GM21515 (cell line): Measurements from ENCODE around the gene RIMS4.
"Not testable (repeated sequence)": the region's sequence is repeated elsewhere in the genome, so short reads cannot be mapped to it uniquely, and the experiment has no call there.

Experiments
- ATAC-seq: cut with Tn5 transposase; IDR thresholded peaks from one replicate; pipeline ENCODE4 v1.9.1; 2021; ENCODE audit not compliant: unreplicated experiment

Gene RIMS4

DNA sequence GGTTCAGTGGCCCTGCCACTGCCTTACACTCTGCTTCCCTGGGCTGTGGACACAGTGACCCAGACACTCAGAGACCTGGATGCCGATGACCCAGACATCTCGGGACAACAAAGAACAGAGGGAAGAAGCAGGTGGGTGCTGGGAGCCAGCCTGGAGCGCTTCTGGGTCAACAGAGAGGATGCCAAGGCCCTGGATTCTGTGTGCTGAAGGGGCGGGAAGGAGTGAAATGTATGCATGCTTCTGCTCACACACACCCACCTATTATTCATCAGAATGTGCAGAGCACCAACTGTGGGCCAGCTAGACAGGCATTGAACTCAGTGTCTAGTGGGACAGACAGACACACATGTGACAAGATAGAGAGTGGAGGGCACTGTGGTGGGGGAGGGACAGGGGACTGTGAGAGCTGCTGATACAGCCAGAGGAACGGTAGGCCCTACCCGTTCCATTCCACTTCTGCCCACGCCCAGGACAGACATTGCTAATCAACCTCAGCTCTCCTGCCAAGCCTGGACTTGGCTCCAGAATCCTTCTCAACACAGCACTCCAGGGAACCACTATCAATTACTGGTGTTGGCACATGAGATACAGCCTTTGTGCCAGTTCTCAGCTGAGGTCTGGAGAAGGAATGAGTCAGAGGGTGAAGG, 44.5 kb downstream of the RIMS4 start:
- ATAC-seq: no peak

DNA sequence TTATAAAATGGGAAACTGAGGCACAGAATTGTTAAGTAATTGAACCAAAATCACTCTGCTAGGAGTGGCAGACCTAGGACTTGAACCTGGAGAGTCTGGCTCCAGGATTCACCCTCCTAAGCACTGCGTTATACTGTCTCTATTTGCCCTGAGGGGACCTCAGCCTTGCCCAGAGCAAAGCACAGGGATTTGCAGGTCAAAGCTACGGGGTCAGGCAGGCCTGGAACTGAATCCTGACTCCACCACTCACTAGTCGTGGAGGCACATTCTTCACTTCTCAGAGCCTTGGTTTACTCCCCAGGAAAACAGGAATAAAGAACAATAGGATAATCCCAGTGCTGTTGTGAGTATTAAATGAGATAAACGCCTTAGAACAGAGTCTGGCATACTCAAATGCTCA, 45.3 kb downstream of the RIMS4 start:
- no peak for ATAC-seq

DNA sequence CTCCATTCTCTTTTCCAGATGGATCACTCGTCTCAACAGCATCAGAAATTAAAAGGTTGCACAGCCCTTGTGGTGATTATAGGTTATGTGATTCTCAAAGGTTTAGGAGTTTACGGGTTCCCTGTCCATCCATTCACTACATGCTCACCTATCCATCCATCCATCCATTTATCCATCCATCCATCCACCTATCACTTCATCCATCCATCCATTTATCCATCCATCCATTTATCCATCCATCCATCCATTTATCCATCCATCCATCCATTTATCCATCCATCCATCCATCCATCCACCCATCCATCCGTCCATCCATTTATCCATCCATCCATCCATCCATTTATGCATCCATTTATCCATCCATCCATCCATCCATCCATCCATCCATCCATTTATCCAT, 46.5 kb downstream of the RIMS4 start:
- not testable (repeated sequence) for ATAC-seq

DNA sequence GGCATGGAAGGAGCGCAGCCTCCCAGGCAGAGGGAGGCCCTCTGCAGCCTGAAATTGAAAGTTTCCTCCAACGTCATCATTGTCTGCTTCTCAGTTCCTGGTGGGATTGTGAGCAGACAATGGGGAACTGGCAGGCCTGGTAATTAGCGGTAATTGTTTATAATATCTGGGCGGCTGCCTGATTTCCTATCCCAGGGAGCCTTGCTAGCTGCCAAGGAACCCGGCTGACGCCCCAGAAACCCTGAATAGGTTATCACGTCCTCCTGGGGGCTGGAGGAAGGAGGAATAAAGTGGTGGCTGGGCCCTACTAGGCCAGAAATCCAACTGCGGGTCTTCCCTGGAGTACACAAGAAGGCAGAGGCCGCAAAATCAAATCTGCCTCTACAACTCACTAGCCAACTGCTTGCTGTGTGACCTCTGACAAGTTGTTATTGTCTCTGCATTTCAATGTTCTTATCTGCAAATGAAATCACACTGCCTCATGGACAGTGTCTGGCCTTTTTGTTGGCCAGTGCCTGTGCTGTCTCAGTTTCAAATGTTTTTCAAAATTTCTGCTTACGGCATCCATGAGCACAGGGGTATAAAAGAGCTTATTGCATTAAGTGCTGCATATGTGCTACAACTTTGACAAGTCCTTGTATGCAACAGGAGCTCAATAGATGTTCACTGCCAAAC, 47.7 kb downstream of the RIMS4 start:
- ATAC-seq: no peak

DNA sequence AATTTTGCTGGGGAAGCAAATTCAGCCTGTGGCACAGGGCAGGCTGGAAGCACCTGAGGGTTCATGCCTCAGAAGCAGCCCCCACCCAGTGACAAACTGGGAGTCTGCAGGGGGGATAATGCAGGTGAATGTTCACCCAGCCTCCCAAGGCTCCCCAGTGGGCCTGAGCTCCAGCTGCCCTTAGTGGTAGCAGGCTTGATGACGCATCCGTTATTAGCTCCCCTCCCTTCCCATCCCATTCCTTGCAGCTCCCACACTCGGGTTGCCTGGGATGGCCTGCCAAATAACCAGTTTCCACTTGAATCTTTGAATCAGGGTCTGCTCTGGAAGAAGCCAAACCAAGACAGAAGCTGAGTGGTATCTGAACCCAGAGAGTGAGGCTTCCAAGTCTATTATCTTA, 48.9 kb downstream of the RIMS4 start:
- no peak for ATAC-seq

DNA sequence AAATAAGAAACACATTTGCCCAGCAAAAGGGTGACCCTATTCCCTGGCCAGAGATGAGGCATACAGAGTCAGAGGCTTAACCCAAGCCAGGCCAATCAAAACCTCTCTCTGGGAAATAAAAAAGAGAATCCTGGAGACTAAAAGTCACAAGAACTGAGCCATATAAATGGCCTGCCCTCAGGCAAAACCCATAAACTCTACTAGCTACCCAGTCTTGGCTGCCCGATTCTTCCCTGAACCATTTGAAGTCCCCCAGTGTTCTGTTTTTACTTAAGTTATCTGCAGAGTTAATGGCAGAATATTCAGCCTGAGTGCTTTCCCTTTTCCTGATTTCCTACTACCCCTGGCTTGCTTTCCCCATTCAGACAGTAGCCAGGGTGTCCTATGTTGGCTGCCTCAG, 50.8 kb downstream of the RIMS4 start:
- no peak for ATAC-seq

DNA sequence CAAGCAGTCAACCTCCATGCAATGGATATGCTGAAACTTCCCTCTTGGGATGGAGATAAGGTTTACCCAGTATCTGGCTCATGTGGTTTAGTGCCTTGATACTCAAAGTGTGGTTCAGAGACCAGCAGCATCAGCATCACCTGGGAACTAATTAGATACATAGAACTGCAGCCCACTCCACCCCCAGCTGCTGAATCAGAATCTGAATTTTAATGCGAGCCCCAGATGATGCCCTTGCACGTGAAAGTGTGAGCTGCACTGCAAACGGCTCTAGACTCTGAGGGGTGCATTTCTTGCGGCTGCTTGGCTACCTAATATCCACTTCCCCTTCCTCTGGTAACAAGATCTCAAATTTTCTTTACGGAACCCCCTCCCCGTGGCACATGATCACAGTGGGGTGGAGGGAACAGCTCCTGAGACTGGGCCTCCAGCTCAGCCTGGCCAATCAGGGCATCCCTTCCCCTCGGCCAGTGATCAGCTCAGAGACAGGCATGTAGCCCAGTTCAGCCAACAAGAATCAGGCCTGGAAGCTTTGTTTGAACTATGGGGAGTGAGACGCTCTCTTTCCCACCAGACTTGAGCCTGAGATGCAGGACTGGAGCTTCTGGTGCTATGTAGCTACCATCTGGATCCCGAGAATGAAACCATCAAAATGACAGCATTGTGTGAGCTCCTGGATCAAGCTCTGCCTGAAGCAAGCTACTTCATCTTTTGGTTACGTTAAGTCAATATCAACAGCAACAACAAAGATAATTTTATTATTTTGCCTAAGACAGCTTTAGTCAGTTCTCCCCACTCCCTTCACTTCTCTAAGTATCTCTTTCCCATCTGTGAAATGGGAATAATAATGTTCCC, 51.9 kb downstream of the RIMS4 start:
- ATAC-seq: no peak

DNA sequence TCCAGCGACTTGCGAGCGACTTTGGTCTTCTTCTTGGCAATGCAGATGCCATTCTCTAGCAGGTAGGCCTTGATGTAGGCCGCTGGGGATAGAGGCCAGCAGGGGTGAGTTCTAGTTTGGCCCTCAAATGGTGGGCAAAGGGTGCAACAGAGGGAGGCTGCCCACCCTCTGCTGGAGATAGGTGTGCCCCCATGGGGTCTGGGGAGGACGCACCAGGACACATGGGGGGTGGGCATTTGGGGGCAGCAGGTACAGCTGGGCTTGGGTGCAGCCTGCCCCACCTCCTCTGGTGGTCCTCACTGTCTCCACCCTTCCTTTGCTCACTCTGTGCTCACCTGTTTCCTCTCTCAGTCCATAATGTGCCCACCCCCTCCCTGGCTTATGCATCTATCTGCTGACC, 53.4 kb downstream of the RIMS4 start:
- ATAC-seq: no peak

DNA sequence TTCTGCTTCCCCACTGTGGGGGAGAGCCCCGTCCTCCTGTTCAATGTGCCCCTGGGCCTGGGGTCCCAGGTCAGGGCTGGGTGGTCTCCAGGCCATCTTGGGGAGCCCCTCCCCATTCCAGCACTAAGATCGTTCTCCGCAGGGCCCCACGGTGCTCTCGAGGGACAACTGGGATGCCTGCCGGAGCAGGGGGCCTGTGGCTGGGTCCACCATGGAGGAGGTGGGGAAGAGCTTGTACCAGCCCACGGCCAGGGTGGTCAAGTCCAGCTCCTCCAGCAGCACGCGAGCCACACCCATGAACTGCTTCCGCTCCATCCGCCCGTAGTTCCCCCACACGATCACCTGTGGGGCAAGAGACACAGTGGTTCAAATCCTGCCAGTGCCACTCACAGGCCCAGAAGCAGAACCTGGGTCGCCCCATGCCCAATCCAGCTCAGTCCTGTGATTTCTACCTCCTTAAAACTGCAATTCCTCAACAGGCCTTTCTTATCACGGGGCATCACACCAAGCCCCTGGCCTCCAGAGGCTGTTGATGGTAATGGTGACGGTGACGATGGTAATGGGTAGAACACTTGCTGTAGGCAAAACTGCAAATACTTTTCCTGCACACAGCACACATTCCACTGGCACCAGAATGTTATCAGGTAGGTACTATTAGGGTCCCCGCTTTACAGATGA, 54.2 kb downstream of the RIMS4 start:
- ATAC-seq: no peak

DNA sequence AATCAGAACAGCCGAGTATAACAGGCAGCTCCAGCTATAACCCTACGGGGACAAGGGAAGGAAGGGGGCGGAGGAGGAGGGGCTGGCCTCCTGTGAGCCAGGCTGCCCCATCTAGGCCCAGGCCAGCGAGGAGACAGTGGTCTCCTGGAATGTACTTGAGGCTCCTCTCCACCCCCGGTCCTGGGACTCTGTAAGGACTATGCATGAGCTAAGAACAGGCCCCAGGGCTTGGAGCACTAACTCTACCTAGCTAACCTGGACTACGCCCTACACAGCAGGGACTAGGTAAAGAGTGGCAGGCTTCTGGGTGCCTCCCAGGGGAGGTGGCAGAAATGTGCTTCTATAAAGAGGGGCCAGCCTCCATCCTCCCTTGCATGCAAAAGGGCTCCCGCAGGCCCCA, 55.8 kb downstream of the RIMS4 start:
- no peak for ATAC-seq

DNA sequence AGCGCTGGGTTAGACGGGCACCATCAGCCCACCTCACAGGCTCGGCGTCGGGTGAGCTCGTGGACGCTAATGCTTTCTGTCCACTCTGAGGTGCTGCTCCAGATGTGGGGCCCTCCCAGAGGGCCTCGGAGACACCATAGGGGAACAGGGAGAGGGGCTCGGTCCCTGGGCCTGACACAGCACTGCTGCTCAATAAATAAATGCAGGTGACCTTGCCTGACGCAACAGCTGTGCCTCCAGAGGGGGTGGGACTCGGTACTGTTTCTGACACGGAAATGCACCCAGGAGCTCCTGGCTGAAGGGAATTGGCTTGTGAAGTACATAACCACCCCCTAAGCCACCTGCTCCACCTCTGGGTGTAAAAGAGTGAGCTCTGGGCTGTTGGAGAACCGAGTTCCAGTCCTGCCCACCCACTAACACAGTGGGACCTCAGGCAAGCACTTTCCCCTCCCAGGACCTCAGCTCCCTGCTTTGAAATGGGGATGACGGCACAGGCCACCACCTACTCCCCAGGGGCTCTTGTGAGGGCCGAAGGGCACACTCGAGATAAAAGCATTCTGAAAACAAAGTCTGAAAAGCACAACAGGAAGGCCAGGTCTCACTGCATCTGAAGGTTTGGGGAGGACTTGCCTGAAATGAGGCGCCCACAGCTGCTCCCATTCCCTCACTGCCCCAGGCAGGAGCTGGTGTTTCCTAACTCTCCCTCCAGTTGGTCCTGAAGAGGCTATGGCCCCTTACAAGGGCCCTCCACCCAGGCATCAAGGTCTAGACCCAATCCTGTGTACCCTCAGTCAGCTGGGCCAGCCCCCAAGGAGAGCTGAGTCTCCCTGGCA, 58.0 kb downstream of the RIMS4 start:
- no peak for ATAC-seq

DNA sequence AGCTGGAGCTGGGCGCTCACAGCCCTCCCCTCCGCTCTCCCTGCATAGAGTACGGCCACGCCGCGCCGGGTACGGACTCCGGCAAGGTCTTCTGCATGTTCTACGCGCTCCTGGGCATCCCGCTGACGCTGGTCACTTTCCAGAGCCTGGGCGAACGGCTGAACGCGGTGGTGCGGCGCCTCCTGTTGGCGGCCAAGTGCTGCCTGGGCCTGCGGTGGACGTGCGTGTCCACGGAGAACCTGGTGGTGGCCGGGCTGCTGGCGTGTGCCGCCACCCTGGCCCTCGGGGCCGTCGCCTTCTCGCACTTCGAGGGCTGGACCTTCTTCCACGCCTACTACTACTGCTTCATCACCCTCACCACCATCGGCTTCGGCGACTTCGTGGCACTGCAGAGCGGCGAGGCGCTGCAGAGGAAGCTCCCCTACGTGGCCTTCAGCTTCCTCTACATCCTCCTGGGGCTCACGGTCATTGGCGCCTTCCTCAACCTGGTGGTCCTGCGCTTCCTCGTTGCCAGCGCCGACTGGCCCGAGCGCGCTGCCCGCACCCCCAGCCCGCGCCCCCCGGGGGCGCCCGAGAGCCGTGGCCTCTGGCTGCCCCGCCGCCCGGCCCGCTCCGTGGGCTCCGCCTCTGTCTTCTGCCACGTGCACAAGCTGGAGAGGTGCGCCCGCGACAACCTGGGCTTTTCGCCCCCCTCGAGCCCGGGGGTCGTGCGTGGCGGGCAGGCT, 60.1 kb downstream of the RIMS4 start:
- ATAC-seq: no peak

DNA sequence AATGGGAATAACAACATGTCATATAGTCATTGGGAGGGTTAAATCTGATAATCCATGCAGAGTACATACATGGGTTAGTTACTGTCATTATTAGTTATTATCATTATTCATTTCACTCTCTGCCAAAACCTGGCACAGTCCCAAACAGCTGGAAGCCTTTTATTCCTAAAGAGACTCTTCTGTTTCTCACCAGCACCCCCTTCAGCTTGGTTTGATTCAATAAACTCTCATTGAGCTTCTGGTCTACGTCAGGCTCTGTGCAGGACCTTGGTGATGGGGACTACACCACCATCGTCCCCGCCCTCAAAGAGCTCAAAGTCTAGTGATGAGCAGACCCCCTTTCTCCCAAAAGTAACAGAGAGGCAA, 62.4 kb downstream of the RIMS4 start:
- no peak for ATAC-seq

DNA sequence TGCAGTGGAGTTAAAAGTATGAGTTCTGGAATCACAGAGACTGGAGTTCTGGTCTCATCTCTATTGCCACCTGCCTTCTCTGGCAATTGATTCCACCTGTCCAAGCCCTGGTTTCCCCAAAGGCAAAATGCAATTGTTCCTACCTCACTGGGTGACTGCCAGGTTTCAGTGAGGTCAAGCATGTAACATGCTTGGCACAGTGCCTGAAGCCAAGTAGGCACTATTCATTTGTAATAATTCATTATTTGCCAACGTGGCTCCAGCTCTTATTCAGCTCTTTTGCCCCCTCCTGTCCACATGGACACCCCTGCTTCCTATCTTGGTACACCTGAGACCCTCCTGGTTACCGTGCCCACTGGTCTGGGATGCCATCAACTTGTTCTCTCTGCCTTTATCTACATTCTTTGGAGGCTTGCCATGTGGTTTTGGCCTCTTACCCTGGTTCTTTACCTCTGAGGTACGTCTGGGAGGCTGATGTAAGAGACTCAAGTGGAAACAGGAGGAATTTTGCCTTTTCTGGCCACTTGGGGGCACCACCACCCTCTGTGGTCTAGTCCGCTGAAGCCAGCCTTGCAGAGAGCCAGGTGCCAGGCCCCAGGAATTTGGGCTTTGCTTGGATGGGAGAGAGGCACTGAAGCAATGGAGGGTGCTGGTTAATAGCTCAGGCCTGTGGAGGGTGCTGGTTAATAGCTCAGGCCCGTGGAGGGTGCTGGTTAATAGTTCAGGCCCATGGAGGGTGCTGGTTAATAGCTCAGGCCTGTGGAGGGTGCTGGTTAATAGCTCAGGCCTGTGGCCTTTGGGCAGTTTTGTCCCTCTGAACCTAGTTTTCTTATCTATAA, 63.0 kb downstream of the RIMS4 start:
- no peak for ATAC-seq

DNA sequence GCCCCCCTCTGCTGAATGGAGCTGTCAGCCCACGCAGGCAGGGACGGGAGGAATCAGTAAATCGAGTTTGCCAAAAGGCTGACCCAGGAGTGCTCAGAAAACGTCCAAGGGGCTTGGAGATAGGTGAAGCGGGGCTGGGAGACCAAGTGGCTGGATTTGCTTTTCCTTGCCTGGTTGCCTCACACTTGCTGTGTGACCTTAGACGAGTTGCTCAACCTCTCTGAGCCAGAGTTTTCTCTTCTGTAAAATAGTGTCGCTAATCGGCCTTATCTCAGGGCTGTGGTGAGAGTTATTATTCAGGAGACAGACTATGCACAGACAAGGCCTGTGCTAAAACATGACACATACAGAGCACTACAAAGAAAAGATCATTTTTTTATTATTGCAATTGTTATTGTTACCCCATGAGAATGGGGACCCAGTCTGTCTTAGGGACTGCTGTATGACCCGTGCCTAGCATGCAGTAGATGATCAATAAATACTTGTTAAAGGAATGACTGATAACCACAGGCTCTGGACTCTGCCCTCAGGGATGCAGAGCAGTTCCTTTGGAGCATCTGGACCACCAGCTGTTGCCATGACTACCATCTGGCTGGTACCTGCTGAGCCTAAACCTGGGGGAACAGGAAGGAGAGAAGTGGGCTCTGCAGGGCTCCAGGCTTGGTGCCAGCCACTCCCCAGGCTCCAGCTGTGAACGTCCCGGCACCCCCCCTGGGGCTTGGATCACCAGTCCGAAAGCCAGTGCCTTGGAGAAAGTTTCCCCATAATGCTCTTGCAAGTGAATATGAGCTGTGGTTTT, 63.8 kb downstream of the RIMS4 start:
- ATAC-seq: no peak

DNA sequence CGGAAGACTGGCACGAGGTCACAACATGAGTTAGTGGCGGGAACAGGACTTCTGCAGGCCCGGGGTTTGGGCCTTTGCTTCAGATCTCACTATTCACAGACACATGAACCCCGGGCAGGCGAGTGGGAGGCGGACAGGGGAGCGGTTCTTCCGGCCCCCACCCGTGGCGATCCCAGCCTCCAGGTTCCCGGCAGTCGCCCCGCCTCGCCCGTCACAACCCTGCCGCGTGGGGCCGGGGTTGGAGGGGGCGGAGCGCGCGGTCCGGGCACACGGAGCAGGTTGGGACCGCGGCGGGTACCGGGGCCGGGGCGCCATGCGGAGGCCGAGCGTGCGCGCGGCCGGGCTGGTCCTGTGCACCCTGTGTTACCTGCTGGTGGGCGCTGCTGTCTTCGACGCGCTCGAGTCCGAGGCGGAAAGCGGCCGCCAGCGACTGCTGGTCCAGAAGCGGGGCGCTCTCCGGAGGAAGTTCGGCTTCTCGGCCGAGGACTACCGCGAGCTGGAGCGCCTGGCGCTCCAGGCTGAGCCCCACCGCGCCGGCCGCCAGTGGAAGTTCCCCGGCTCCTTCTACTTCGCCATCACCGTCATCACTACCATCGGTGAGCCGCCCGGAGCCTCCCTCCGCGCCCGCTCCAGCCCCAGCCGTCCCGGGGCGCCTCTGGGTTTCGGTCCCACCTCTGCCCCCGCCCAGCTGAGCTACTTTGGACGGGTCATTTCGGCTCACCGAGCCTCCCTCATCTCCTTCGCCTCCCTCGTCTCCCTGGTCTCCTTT, 64.6 kb downstream of the RIMS4 start, which contains the start of gene KCNK15:
Gene KCNK15 (plus strand): TSS at position 268 of the 769 bp plus-strand sequence. CDS start 46 bp downstream, at position 314.
- no peak for ATAC-seq

DNA sequence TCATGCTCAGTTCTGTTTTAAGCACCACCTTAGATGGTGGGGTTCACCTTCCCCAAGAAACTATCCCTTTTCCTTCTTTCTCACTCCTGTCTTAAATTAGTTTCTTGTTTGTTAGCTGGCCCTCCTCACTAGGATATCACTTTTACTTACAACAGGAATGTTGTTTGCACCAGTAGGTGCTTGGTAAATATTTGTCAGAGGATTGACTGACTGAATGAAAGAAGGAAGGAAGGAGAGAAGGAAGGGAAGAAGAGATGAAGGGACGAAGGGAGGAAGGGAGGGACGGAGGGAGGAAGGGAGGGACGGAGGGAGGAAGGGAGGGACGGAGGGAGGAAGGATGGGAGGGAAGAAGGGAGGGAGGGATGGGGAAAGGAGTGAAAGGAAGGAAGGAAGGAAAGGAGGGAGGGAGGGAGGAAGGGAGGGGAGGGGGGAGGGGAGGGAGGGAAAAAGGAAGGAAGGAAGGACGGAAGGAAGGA, 65.2 kb downstream of the RIMS4 start:
- ATAC-seq: no peak
